ENCODE data around the gene PTPRR.

The PTPRR gene

GRCh38 chr12:70920251-70920851 is at the start of gene PTPRR:
Gene PTPRR (minus strand): TSS chr12:70920738. CDS start chr12:70920390, 348 bp downstream.
- no peak for DNase-seq

- DNase-seq, result no peak
Observed at GRCh38 chr12:70966996-70967790, 46.7 kb upstream of the PTPRR start.

- no peak for DNase-seq
Observed at GRCh38 chr12:70966046-70966445, 45.5 kb upstream of the PTPRR start.

- no peak for DNase-seq
Observed at GRCh38 chr12:70964867-70965510, 44.5 kb upstream of the PTPRR start.

- no peak for DNase-seq
Observed at GRCh38 chr12:70963081-70963660, 42.6 kb upstream of the PTPRR start.

- DNase-seq, result no peak
Observed at GRCh38 chr12:70962226-70962794, 41.8 kb upstream of the PTPRR start.

- no peak for DNase-seq
Observed at GRCh38 chr12:70960484-70960883, 39.9 kb upstream of the PTPRR start.

- no peak for DNase-seq
Observed at GRCh38 chr12:70955415-70955814, 34.9 kb upstream of the PTPRR start.

- DNase-seq, result no peak
Observed at GRCh38 chr12:70950451-70950850, 29.9 kb upstream of the PTPRR start.

- DNase-seq, result no peak
Observed at GRCh38 chr12:70948976-70949336, 28.4 kb upstream of the PTPRR start.

- no peak for DNase-seq
Observed at GRCh38 chr12:70948236-70948975, 27.9 kb upstream of the PTPRR start.

GRCh38 chr12:70936203-70936813 is 15.8 kb upstream of the PTPRR start:
- no peak for DNase-seq

GRCh38 chr12:70933133-70933532 is 12.6 kb upstream of the PTPRR start:
- DNase-seq, result no peak

- DNase-seq, result no peak
Observed at GRCh38 chr12:70929029-70929428, 8.5 kb upstream of the PTPRR start.

- DNase-seq, result no peak
Observed at GRCh38 chr12:70928071-70928470, 7.5 kb upstream of the PTPRR start.

- no peak for DNase-seq
Observed at GRCh38 chr12:70927356-70927755, 6.8 kb upstream of the PTPRR start.

- DNase-seq, result no peak
Observed at GRCh38 chr12:70925539-70925938, 5.0 kb upstream of the PTPRR start.

GRCh38 chr12:70920891-70921290 is 353 bp upstream of the PTPRR start:
- no peak for DNase-seq

GRCh38 chr12:70919597-70920035 is 922 bp downstream of the PTPRR start:
- DNase-seq, result peak; percentile 8

- no peak for DNase-seq
Observed at GRCh38 chr12:70919176-70919575, 1.4 kb downstream of the PTPRR start.

GRCh38 chr12:70918321-70918720 is 2.2 kb downstream of the PTPRR start:
- DNase-seq, result no peak

GRCh38 chr12:70910666-70911065 is 9.9 kb downstream of the PTPRR start:
- no peak for DNase-seq

Data from HCEC 1CT (cell line).